Measurements from ENCODE around the gene ANKRD13A. TPM values are rescaled to one million over a fixed set of nuclear protein-coding genes. Genes with fewer than 3 reads are reported as not detected.

The ANKRD13A gene
- total and polyA plus RNA-seq, 2 experiments from 2014 or later, result 5.7 to 25.6 TPM

GRCh38 chr12:109951136-109951535, 48.1 kb upstream of the ANKRD13A start:
- Histone ChIP-seq H3F3A (replicated peaks; ENCODE audit: low read depth) (0 out of 2 replicates have a peak, but pooled peaks cover 3% of the 10 kb centered on the region), H3K4me1 (ENCODE audit: insufficient read depth) (peaks cover 10% of the 10 kb centered on the region; the same call in 1 of the 2 replicates), H3K36me3 (ENCODE audit: insufficient read depth) (peaks cover 9% of the 10 kb centered on the region; the same call in 1 of the 2 replicates), H3K9me2 (ENCODE audit: insufficient read depth) (no peaks in the 10 kb centered on the region), H3K79me2 (replicated peaks; ENCODE audit: insufficient read depth) (no peaks in the 10 kb centered on the region), H3K4me2 (no peak overlapping the region), H4K20me1 (replicated peaks; ENCODE audit: insufficient read depth) (no peaks in the 10 kb centered on the region; the same call in 1 of the 2 replicates), H3K27me3 (ENCODE audit: insufficient read depth) (no peaks in the 10 kb centered on the region), H3K27ac (ENCODE audit: low read depth) (no peak overlapping the region), H2AFZ (no peak overlapping the region), H3K4me3 (no peak overlapping the region)
- peaks cover 31% of the 10 kb centered on the region for H3K4me1 Mint-ChIP-seq
- DNase-seq (ENCODE audit: low spot score) (no peak), ATAC-seq (no peak)
- H3K4me3 Mint-ChIP-seq, result no peak overlapping the region
- peaks cover 17% of the 10 kb centered on the region for H3K36me3 Mint-ChIP-seq (ENCODE audit: low read depth)
- H3K27me3 Mint-ChIP-seq (ENCODE audit: insufficient read depth, low read depth, poor library complexity), result peaks cover 4% of the 10 kb centered on the region
- TF ChIP-seq CTCF (conservative IDR thresholded peaks at IDR 0.05; ENCODE audit: low read depth in 2 of 2) (no peak), CREB1 (CRISPR knock-in tag; IDR thresholded peaks at IDR 0.05; ENCODE audit: low read depth) (no peak), EZH2 (IDR thresholded peaks at IDR 0.05; ENCODE audit: low read depth, unreplicated experiment) (no peak)
- no peaks in the 10 kb centered on the region for H3K9me3 Mint-ChIP-seq
- no peak overlapping the region for H3K27ac Mint-ChIP-seq

GRCh38 chr12:109951751-109952150, 47.5 kb upstream of the ANKRD13A start:
- Histone ChIP-seq H3K27me3 (ENCODE audit: insufficient read depth) (no peaks in the 10 kb centered on the region), H3K4me2 (no peak overlapping the region), H2AFZ (no peak overlapping the region), H3K4me3 (no peak overlapping the region), H3K4me1 (ENCODE audit: insufficient read depth) (peaks cover 9% of the 10 kb centered on the region; the same call in 1 of the 2 replicates), H3K36me3 (ENCODE audit: insufficient read depth) (peaks cover 9% of the 10 kb centered on the region; the same call in 1 of the 2 replicates), H3K9me2 (ENCODE audit: insufficient read depth) (no peaks in the 10 kb centered on the region), H3K79me2 (replicated peaks; ENCODE audit: insufficient read depth) (no peaks in the 10 kb centered on the region), H3F3A (replicated peaks; ENCODE audit: low read depth) (0 out of 2 replicates have a peak, but pooled peaks cover 3% of the 10 kb centered on the region), H4K20me1 (replicated peaks; ENCODE audit: insufficient read depth) (no peaks in the 10 kb centered on the region; the same call in 1 of the 2 replicates), H3K27ac (ENCODE audit: low read depth) (no peak overlapping the region)
- DNase-seq (ENCODE audit: low spot score) (no peak), ATAC-seq (peak; percentile 48; the same call in 2 of the 3 replicates)
- no peaks in the 10 kb centered on the region for H3K27me3 Mint-ChIP-seq (ENCODE audit: insufficient read depth, low read depth, poor library complexity)
- H3K9me3 Mint-ChIP-seq, result no peaks in the 10 kb centered on the region
- H3K36me3 Mint-ChIP-seq (ENCODE audit: low read depth), result peaks cover 20% of the 10 kb centered on the region
- no peak overlapping the region for H3K4me3 Mint-ChIP-seq
- TF ChIP-seq ZNF114 (CRISPR knock-in tag; IDR thresholded peaks at IDR 0.05) (no peak), ZNF462 (CRISPR knock-in tag; IDR thresholded peaks at IDR 0.05) (no peak), STAT1 (IDR thresholded peaks at IDR 0.05; ENCODE audit: unreplicated experiment) (no peak), CREB1 (CRISPR knock-in tag; IDR thresholded peaks at IDR 0.05; ENCODE audit: low read depth) (no peak), EZH2phosphoT487 (IDR thresholded peaks at IDR 0.05; ENCODE audit: unreplicated experiment) (no peak), NANOG (IDR thresholded peaks at IDR 0.05; ENCODE audit: borderline replicate concordance) (no peak), JUNB (IDR thresholded peaks at IDR 0.05; ENCODE audit: unreplicated experiment) (no peak), POLR2AphosphoS5 (IDR thresholded peaks at IDR 0.05; ENCODE audit: low read depth) (no peak)
- H3K27ac Mint-ChIP-seq, result peak overlapping the region; percentile 29; the same call in 1 of the 2 replicates
- H3K4me1 Mint-ChIP-seq, result peaks cover 25% of the 10 kb centered on the region

All from GM23338 (cell line).